GM11168 (cell line): ENCODE results near the gene SCYL3.

Experiments
- in situ Hi-C: fragments of 300-500 bp; cut with MboI; formaldehyde crosslinking; loops from one replicate; pipeline ENCODE4 v1.12.0; 2022; ENCODE audit warnings: low sequenced_read_pairs; ENCODE audit not compliant: unreplicated experiment

SCYL3 gene

GRCh38 chr1:169893645-169894423 lies at the start of gene SCYL3:
SCYL3 (minus strand) TSS chr1:169893896; CDS start chr1:169888840, 5,056 bp downstream.
- in situ Hi-C loops = no loop called here

- in situ Hi-C loops = no loop called here
These were observed 48.5 kb upstream of the SCYL3 start for GRCh38 chr1:169941982-169942830.

GRCh38 chr1:169933984-169934725 lies 40.5 kb upstream of the SCYL3 start:
- in situ Hi-C loops = no loop called here

- in situ Hi-C loops = no loop called here
These were observed 38.1 kb upstream of the SCYL3 start for GRCh38 chr1:169931795-169932231.

- in situ Hi-C loops = no loop called here
These were observed 35.5 kb upstream of the SCYL3 start for GRCh38 chr1:169929210-169929526.

- in situ Hi-C loops = no loop called here
These were observed 34.9 kb upstream of the SCYL3 start for GRCh38 chr1:169928438-169929209.

GRCh38 chr1:169925505-169926482 lies 32.1 kb upstream of the SCYL3 start:
- in situ Hi-C loops = no loop called here

- in situ Hi-C loops = loop anchor here (25.0 kb wide), 1 partner anchor 612 kb away; the partner anchor contains the start of gene GORAB
These were observed 31.1 kb upstream of the SCYL3 start for GRCh38 chr1:169924829-169925228.

GRCh38 chr1:169924063-169924462 lies 30.4 kb upstream of the SCYL3 start:
- in situ Hi-C loops = loop anchor here (25.0 kb wide), 1 partner anchor 613 kb away; the partner anchor contains the start of gene GORAB

GRCh38 chr1:169921080-169921479 lies 27.4 kb upstream of the SCYL3 start:
- in situ Hi-C loops = loop anchor here (25.0 kb wide), 1 partner anchor 616 kb away; the partner anchor contains the start of gene GORAB

GRCh38 chr1:169918927-169919326 lies 25.2 kb upstream of the SCYL3 start:
- in situ Hi-C loops = loop anchor here (25.0 kb wide), 1 partner anchor 618 kb away; the partner anchor contains the start of gene GORAB

GRCh38 chr1:169918220-169918619 lies 24.5 kb upstream of the SCYL3 start:
- in situ Hi-C loops = loop anchor here (25.0 kb wide), 1 partner anchor 619 kb away; the partner anchor contains the start of gene GORAB

GRCh38 chr1:169915150-169915549 lies 21.5 kb upstream of the SCYL3 start:
- in situ Hi-C loops = loop anchor here (25.0 kb wide), 1 partner anchor 622 kb away; the partner anchor contains the start of gene GORAB

- in situ Hi-C loops = loop anchor here (25.0 kb wide), 1 partner anchor 623 kb away; the partner anchor contains the start of gene GORAB
These were observed 20.8 kb upstream of the SCYL3 start for GRCh38 chr1:169914531-169914930.

- in situ Hi-C loops = loop anchor here (25.0 kb wide), 1 partner anchor 628 kb away; the partner anchor contains the start of gene GORAB
These were observed 15.8 kb upstream of the SCYL3 start for GRCh38 chr1:169909499-169909898.

- in situ Hi-C loops = loop anchor here (25.0 kb wide), 1 partner anchor 630 kb away; the partner anchor contains the start of gene GORAB
These were observed 13.2 kb upstream of the SCYL3 start for GRCh38 chr1:169906938-169907337.

- in situ Hi-C loops = loop anchor here (25.0 kb wide), 1 partner anchor 632 kb away; the partner anchor contains the start of gene GORAB
These were observed 11.1 kb upstream of the SCYL3 start for GRCh38 chr1:169904834-169905233.

GRCh38 chr1:169902751-169903150 lies 9.1 kb upstream of the SCYL3 start:
- in situ Hi-C loops = loop anchor here (25.0 kb wide), 1 partner anchor 635 kb away; the partner anchor contains the start of gene GORAB
